Endometrium (tissue), 2 donors: Measurements from ENCODE around the gene STEAP1B.

Source experiments
- FAIRE-seq: peaks from 2 replicates; lab custom pipeline; 2012; peaks lifted over from hg19 to GRCh38; lab: Jason Lieb, UNC
- donor health status: control.
- donor health status: control.

The STEAP1B gene

DNA sequence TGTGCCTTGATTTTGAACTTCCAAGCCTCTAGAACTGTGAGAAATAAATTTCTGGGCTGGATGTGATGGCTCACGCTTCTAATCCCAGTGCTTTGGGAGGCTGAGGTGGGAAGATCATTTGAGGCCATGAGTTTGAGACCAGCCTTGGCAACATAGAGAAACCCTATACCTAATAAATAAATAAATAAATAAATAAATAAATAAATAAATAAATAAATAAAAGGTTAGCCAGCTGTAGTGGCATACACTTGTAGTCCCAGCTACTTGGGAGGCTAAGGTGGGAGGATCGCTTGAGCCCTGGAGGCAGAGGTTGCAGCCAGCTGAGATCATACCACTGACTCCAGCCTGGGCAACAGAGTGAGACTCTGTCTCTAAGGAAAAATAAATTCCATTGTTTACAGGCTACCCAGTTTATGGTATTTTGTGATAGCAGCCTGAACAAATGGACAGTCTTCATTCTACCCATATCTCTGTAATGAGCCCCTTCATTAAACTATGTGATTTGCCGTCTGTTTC is 67.7 kb downstream of the STEAP1B start:
- FAIRE-seq: no peak

DNA sequence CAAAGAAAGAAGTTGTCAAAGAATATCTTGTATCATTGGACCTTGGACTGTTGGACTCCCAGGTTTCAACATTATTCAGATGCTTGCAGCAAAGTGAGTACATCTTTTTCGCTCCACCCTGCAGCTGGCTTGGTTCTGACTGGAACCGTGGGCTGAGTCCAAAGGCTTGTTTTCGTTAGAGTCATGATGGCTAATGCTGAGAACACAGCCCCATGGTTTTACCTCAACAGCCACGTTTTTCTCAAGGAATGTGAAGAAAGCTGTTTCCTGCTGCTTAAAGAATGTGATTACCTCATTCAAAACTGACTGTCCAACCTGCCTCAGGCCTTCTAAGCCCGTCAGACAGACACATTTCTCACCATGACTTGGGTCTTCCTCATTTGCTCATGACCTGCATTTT is 69.5 kb downstream of the STEAP1B start:
- FAIRE-seq: no peak

DNA sequence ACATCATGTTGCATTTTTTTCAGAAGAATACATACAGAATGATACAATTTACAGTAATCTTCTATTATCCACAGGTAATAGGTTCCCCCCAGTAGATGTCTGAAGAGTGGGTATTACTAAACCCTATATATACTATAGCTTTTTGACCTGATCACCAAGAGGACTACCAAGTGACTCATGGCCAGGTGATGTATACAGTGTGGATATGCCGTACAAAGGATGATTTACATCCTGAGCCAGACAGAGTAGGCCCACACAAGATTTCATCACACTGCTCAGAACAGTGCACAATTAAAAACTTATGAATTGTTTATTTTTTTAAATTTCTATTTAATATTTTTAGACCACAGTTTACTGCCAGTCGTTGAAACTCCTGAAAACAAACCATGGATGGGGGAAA is 70.6 kb downstream of the STEAP1B start:
- FAIRE-seq: no peak

DNA sequence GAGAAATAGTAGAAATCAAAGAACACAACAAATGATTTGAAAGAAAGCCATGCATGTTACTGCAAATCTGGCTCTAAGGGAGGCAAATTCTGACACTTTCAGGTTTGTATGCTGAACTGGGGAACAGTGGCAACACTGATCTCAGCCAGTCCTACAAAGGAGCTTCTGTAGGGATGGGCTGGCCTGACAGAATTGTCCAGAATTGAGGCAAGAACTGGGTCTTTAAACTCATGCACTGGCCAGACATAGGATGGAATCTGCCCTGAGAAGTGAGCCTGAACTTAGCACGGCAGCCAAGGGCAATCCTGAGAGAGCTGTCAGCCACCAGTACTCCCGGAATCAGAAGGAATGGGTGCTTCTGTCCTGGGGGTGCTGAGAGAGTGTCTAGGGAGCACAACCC is 72.1 kb downstream of the STEAP1B start:
- FAIRE-seq: no peak

DNA sequence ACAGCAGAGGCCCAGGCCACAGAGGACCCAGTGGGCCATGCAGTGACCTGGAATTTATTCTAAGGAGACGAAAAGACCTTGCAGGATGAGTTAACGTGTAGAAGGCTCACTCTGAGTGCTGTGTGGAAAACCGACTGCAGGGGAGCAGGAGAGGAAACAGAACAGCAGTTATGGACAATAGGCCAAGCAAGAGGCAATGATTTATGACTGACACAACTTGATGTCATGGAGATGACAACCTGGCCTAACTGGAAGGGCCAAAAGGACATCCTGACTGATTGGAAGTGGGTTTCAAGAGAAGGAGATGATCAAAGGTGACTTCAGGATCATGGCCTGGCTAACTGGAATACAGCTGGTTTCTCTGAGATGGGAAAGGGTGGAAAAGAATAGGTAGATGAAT is 72.9 kb downstream of the STEAP1B start:
- no peak for FAIRE-seq

DNA sequence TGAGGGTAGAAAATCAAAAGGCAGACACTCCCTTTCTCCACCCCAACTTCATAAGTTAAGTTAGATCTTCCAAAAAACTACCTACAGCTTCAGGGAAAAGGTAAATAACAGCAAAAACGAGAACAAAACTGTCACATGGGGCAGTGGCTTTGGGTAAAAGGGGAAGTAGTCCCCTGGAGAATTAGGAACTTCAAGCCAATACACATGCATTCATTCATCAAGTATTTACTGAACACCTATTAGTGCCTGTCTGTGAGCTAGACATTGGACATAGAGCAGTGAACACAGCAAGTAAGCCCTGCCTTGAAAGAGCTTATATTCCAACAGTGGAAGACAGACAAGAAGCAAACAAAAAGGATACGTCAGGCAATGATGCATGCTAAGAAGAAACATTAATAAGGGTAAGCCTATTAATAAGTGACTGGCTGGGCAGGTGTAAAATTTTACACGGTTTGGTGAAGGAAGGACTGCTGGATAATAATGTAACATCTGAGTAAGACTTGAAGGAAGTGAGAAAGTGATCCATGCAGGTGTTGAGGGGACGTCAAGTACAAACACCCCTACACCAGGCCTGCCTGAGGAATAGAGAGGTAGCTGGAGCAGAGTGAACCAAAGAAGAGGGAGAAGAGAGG is 73.4 kb downstream of the STEAP1B start:
- no peak for FAIRE-seq

DNA sequence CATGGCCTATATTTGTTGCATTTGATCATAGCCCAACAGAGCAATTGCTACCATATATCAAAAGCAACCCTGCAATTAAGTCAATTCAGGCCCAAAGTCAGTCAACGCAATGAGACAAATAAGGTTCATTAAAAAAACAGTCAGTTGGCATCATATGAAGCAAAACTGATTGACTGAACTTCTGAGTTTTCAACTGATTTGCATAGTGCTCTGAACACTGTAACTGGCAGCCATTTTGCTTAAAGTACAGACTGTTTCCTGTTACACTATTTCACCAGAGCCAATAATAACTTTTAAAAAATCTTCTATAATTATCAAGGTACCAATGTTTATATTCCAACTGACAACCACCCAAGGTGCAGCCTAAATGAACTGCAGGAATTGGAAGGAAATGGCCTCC is 74.6 kb downstream of the STEAP1B start:
- no peak for FAIRE-seq

DNA sequence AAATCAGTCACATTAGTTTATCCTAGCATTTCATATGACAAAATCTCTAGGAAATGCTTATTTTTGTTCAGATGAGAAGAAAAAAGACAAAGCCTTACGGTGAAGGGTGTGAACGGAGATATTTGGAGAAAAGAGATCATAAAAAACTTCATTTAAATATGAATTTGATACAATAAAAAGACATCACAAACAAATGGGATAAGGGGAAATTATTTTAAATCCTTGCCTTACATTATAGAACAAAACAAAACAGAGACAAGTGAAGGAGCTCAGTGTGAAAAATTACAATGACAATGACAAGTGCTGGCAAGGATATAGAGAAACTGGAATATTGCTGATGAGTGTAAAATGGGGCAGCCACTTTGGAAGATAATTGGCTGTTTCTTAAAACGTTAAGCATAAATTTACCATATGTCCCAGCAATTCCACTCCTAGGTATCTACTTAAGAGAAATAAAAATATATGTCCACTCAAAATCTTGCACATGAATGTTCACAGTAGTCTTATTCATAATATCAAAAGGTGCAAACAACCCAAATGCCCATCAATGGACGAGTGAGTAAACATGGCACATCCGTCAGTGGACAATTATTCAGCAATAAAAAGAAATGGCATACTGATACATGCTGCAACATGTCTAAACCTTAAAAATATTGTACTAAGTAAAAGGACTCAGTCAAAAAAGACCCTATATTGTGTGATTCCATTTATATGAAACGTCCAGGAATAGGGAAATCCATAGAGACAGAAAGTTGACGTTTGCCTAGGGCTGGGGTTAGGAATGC is 77.0 kb downstream of the STEAP1B start:
- FAIRE-seq: no peak

DNA sequence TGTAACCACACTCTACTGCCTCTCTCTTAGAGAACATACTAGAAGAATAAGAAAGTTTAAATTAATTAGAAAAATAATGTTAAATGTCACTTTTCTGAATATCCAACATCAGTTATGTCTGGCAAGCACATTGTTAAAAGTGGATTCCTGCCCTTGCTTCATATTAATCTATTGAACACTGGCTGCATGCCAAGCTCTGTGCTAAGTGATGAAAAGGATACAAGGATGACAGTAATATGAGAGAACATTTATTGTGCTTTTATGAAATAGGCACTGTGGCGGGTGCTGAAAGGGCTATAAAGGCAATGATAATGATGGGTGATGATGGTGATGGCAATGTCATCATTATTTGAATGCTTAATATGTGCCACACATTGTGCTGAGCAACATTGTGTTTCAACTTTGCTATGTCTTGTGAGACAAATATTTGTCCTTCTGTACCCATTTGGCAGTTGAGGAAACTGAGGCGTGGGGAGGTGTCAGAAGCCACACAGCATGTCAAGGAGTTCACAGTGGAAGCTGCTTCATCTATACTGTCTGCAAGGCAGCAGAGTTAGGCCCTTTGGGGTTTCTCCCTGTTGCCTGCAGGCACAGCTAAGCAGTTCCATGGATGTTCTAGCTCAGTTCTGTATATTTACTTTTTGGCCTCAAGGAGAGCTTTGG is 78.9 kb downstream of the STEAP1B start:
- FAIRE-seq: no peak

DNA sequence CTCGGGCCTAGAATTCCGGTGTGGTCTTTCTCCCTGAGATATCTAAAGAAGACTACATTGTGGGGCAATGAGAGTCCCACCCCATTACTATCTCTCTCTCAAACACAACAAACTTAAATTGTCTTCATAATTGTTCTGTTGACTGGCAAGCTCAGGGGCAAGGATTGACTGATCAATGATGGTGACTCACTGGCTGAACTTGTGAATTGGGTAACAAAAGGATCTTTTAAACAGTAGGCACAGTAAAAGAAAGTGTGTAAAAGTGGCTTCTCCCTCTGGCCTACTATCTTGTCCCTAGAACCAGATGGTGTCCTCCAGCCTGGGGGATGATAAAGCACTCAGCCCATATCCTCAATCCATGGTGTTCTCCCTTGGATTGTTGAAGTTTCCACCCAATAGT is 80.0 kb downstream of the STEAP1B start:
- no peak for FAIRE-seq

DNA sequence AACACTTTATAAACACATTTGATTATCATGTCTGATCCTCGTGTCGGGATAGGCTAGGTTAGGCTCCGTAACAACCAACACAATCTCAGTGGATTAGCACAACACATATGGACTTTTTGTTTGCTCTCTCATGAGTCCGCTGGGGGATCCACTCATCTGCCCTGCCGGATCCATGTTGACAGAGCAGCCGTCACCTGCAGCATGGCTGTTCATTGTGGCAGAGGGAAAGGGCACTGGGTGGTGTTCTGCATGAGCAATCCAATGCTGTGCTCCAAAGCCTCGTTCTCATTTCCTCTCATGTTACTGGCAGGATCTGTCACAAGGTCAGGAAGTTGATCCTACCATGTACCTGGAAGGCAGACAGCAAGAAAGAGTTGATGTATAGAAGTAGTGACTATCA is 80.5 kb downstream of the STEAP1B start:
- no peak for FAIRE-seq

DNA sequence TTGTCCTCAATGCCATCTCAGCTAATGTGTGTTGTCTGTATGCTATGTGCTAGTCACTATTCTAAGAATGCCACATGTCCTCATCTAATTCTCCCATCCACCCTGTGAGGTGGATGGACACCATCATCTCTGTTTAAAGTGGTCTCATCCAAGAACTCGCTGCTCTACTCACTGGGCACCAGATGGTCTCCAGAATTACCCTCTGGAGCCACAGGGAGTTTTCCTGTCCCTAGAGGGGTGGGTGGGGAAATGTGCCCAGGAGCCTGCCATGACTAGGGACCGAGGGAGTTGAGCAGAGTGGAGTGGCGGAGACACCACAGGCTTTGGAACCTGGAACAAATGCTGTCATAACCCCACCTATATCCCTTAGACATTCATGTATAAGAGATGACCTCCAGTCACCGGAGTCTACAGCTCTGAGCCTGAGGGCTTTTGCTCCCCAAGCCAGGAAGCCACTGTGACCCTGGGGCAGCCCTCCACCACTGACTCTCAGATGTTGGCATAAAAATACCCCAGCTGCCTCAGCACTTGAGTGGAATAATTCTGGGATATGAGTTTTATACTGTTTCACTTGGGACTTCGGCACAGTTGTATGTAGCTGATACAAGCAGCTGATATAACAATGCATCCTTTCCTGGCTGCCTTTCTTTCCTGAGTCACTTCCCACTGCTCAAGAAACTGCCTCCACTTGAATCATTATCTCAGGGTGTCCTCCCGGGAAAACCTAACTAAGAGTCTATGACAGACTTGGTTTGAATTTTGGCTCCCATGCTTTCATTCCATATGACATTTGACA is 81.5 kb downstream of the STEAP1B start:
- FAIRE-seq: no peak

DNA sequence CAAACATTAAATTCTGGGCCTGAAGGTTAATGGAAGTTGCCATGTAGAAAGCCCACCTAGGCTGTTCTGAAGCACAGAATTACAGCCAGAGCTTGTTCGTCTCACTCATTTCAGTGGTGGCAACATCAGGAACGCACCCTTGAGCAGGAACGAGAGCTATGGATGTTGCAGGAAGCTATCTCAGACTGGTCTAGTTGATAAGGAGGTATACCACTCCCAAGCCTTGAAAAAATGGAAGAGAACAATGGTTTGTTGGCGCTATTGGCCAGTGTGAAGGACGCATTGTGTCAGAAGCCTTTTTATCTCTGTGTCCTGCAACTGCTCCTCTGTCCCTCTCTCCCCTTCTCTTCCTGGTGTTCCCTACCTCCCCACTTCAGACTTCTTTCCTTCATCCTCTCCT is 82.1 kb downstream of the STEAP1B start:
- FAIRE-seq: no peak

DNA sequence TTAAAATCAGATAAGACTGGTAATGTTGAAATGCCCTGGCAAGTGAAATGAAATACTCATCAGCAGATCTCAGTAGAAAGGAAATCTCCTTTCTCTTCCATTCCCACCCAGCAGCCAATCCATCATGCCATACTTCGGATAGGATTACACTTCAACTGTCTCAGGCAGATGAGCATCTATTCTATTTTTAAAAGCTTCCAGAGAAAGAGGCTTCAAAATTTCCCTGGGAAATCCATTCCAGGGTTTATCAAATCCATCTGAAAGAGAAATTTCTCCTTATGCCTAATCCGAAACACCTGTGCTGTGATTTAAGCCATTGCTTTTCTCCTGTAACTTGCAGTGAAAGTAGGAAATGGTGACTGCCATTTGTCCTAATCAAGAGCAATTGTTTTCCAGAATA is 82.6 kb downstream of the STEAP1B start:
- FAIRE-seq: no peak

DNA sequence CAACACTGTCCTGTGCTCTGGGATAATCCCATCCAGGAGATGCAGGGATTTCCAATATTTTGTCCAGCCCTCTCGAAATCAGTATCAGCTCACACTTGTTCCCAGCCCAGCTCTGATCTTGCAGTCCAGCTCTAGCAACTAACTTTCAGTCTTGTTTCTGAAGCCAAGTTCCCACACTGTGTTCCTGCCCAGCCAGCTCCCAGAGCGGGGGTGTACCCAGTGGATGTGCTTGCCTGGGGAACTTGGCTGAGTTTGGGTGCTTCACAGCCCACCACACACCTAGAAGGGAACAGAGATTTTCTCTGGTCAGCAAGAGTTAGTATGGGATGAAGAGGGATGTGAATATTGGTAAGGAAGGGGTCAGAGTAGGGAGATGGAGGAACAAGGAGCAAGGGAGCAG is 85.6 kb downstream of the STEAP1B start:
- FAIRE-seq: no peak

DNA sequence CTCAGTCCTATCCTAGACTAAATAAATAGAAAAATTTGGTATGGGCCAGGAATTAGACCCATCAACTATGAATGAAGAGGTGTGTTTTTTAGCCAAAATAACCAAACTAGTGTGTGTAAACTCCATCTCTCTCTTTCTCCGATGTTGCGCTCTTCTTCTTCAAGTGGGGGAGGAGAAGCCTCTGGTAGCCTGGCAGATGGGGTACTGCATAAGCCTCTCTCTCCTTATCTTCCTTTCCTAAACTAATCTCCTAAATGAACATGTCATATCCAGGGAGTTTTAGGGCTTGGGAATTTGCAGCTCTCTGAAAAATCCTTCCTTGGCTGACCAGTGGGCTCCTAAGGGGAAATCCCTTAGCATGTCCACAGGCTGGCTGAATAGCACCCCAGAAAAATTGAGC is 86.8 kb downstream of the STEAP1B start:
- FAIRE-seq: no peak

DNA sequence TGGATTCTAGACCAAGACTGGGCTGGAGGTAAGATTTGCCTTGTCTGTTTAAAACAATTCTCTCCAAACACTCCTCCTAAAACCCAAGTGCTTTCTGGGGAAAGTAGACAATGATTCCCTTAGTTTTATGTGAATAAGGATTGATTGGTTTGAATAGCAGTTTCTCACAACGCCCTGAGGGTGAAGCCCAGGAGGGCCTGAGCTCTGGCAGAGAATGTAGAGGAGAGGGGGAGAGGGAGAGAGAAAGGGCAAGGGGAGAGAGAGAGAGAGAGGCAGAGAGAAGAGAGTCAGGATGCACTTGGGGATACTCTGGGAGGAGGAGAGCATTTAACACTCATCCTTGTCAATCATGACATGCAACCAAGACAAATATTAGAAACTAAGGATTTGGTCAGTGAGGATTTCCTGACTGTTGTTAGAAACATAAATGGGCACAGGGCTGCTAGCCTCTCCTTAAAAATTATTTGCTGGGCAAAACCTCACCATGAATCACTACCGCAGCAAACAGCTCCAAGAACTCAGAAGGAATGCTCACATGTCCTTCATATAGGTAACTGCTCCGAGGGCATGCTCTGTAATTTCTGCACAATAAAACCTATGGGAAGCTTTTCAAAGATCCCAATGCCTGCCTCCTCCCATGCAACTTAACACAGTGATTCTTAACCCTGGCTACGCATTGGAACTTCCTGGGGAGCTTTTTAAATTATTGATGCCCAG is 87.9 kb downstream of the STEAP1B start:
- FAIRE-seq: no peak

DNA sequence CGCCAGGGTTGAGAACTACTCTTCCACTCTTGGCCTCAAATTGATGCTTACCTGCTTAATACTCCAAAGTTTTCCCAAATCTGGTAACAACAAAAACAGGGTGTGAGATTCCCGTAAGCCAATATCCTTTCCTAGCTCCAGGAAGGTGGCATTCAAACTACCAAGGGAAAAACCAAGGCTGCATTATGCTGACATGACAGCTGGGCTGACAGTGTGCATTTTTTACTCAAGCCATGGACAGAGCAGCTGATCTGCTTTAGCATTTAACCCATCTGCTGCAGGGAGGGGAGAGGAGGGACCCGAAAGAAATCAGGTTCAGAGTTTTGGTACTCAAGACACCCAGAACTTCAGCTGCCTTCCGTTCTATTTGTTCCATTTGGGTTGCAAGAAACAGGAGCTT is 93.3 kb downstream of the STEAP1B start:
- no peak for FAIRE-seq

DNA sequence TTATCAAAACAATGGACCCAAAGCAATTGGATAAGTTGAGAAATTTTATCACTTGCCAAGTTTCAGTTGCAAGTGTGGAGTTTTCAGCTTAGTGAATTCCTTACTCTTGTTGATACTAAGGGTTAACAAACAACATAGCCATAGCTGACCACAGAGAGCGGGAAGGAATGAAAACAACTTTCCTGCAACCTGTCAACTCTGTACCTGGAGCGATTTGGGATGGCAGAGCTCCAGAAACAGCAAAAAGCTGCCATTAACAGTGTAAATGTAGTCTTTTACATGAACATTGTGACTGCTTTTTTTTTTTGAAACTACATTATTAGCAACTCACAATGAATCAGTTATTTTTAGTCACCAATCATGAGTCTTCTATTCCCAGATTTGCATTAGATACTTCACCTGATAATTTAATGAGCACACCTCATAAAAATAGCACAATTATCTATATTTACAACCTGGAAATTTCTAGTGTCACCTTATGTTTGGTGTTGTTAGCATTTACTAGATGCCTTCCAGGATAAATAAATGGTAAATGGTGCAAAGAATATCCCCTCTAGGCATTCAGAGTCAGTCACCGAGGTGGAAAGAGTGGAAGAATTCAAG is 95.5 kb downstream of the STEAP1B start:
- no peak for FAIRE-seq

DNA sequence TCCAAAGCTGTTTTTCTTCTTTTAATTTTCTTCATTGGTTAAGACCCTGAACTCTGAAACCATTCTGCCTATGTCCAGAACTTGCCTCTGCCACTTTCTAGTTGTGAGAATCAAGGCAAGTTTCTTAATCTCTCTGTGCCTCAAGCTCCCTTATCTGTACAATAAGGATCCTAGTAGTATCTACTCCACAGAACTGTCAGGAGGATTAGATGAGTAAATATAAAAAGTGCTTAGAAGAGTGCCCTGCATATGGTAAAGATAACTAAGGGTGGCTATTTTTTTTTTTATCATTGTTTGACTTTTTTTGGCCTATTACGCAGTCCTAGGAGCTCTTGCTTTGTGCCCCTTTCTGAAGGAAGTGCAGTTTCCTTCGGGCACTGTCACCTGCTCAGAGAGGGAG is 96.6 kb downstream of the STEAP1B start:
- no peak for FAIRE-seq

DNA sequence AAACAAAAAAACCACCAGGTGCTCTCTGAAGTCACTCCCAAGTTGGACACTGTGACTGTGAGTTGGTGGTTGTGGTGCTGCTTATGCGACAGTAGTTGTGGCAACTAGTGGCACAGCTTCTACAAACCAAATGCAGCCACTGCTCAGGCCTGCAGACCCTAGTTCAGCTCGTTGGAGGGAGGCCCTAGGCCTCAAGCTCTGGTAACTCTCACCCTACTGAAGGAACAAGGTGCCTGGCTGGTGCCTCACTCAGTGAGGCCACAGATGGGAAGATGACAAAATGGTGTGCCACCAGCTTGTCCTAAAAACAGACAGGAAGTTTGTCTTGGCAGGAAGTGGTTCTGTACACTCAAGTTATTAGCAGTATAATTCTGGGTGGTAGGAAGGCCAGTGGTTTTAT is 97.7 kb downstream of the STEAP1B start:
- no peak for FAIRE-seq
